Nephron progenitor cell (in vitro differentiated cells): ENCODE results near the gene E2F6.

Experiments used
- DNase-seq: peaks from one replicate; pipeline ENCODE4 v3.0.0; 2021
- H3K27ac Mint-ChIP-seq: 2 replicates; pipeline ENCODE4 v1.8.0; 2021; ENCODE audit warnings: mild to moderate bottlenecking, moderate library complexity, mixed read lengths
- H3K27me3 Mint-ChIP-seq: 2 replicates; pipeline ENCODE4 v1.8.0; 2021; ENCODE audit warnings: mild to moderate bottlenecking, low read depth, mixed read lengths; ENCODE audit not compliant: poor library complexity
- H3K36me3 Mint-ChIP-seq: 2 replicates; pipeline ENCODE4 v1.8.0; 2021; ENCODE audit warnings: low read depth, mixed read lengths
- H3K4me1 Mint-ChIP-seq: 2 replicates; pipeline ENCODE4 v1.8.0; 2021; ENCODE audit warnings: mixed read lengths
- H3K4me3 Mint-ChIP-seq: 2 replicates; pipeline ENCODE4 v1.8.0; 2021; ENCODE audit warnings: mild to moderate bottlenecking, moderate library complexity, mixed read lengths
- H3K9me3 Mint-ChIP-seq: 2 replicates; pipeline ENCODE4 v1.8.0; 2021; ENCODE audit warnings: mild to moderate bottlenecking, moderate library complexity, mixed read lengths
- CTCF ChIP-seq: fragments of 200-600 bp; sonication (generic); IDR thresholded peaks from 2 replicates; pipeline ENCODE4 v1.5.0; 2021; ENCODE audit warnings: antibody characterized with exemption

Gene E2F6

GRCh38 chr2:11396467-11397445 lies 69.2 kb downstream of the E2F6 start:
- no peaks in the 10 kb centered on the region for H3K36me3 Mint-ChIP-seq
- no peak overlapping the region for H3K27ac Mint-ChIP-seq
- TF ChIP-seq CTCF = no peak
- H3K9me3 Mint-ChIP-seq = no peaks in the 10 kb centered on the region
- H3K27me3 Mint-ChIP-seq = no peaks in the 10 kb centered on the region
- no peak for DNase-seq
- H3K4me1 Mint-ChIP-seq = peaks cover 49% of the 10 kb centered on the region
- H3K4me3 Mint-ChIP-seq = no peak overlapping the region

- H3K27ac Mint-ChIP-seq = no peak overlapping the region
- H3K9me3 Mint-ChIP-seq = no peaks in the 10 kb centered on the region
- no peaks in the 10 kb centered on the region for H3K27me3 Mint-ChIP-seq
- no peak for TF ChIP-seq CTCF
- DNase-seq = no peak
- H3K4me3 Mint-ChIP-seq = no peak overlapping the region
- peaks cover 56% of the 10 kb centered on the region for H3K4me1 Mint-ChIP-seq
- H3K36me3 Mint-ChIP-seq = no peaks in the 10 kb centered on the region
Observed at GRCh38 chr2:11396021-11396420, 69.9 kb downstream of the E2F6 start.

- Mint-ChIP-seq H3K27me3 (no peaks in the 10 kb centered on the region), H3K4me1 (peaks cover 59% of the 10 kb centered on the region), H3K9me3 (no peaks in the 10 kb centered on the region), H3K4me3 (no peak overlapping the region), H3K36me3 (no peaks in the 10 kb centered on the region), H3K27ac (no peak overlapping the region)
- no peak for DNase-seq
- TF ChIP-seq CTCF = no peak
Observed at GRCh38 chr2:11395389-11395788, 70.6 kb downstream of the E2F6 start.
